SU-DHL-6 (cell line): ENCODE measurements around the gene C1QTNF5.

ENCODE experiments used
- EZH2phosphoT487 ChIP-seq: fragments of 200-600 bp; sonication (generic), shearing (Covaris generic); conservative IDR thresholded peaks from 2 replicates; pipeline ENCODE4 v1.6.1; 2018; ENCODE audit warnings: mild to moderate bottlenecking, antibody characterized with exemption, low read length, moderate library complexity, mixed read lengths
- TF ChIP-seq, protein P1 (sequence below): fragments of 200-600 bp; sonication (generic); IDR thresholded peaks from one replicate; pipeline ENCODE4 v1.5.1; 2017; ENCODE audit warnings: antibody characterized with exemption, mild to moderate bottlenecking, low read length, moderate library complexity; ENCODE audit not compliant: insufficient read depth, poor library complexity, severe bottlenecking

DNA sequence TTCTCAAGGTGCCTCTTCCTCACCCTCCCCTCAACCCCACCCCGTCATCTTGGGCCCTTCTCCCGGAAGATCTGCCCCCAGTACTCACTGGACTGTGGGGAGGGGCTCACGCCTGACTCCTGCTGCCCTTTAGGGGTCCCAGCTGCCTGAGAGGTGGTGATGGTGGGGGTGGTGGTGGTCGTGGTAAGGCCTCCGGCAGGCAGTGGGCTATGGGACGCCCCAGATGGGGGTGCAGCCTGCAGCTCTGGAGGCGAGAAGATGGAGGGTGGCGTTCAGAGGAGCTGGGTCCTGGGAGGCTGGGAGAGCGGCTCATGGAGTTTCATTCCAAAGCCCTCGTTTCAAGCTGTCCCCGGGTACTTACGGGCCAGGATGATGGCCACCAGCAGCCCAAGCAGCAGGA lies 5.0 kb upstream of the C1QTNF5 start:
- TF ChIP-seq, protein P1, sequence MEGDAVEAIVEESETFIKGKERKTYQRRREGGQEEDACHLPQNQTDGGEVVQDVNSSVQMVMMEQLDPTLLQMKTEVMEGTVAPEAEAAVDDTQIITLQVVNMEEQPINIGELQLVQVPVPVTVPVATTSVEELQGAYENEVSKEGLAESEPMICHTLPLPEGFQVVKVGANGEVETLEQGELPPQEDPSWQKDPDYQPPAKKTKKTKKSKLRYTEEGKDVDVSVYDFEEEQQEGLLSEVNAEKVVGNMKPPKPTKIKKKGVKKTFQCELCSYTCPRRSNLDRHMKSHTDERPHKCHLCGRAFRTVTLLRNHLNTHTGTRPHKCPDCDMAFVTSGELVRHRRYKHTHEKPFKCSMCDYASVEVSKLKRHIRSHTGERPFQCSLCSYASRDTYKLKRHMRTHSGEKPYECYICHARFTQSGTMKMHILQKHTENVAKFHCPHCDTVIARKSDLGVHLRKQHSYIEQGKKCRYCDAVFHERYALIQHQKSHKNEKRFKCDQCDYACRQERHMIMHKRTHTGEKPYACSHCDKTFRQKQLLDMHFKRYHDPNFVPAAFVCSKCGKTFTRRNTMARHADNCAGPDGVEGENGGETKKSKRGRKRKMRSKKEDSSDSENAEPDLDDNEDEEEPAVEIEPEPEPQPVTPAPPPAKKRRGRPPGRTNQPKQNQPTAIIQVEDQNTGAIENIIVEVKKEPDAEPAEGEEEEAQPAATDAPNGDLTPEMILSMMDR, result no peak
- TF ChIP-seq EZH2phosphoT487, result no peak
